Kidney (tissue), 14 donors: Measurements from ENCODE around the gene NDUFV3. TPM values are rescaled to one million over a fixed set of nuclear protein-coding genes. Genes with fewer than 3 reads are reported as not detected.
"Not testable (repeated sequence)": the region's sequence is repeated elsewhere in the genome, so short reads cannot be mapped to it uniquely, and the experiment has no call there.

Experiments used
- DNase-seq, 5 donors: peaks; one replicate each; pipeline ENCODE4 v3.0.0-alpha.2; 2013 to 2020
- FAIRE-seq: peaks from 2 replicates; lab custom pipeline; 2012; peaks lifted over from hg19 to GRCh38; lab: Jason Lieb, UNC
- H3K27ac ChIP-seq, 2 donors: one replicate each; pipeline ENCODE4 v1.7.0; 2013; ENCODE audit warnings: low read depth in 2 of 2, low read length in 2 of 2, inconsistent platforms in 1 of 2
- H3K27me3 ChIP-seq: one replicate; pipeline ENCODE4 v1.7.1; 2013; ENCODE audit warnings: low read length, inconsistent platforms; ENCODE audit not compliant: control insufficient read depth, insufficient read depth
- H3K36me3 ChIP-seq, 3 donors: one replicate each; pipeline versions ENCODE4 v1.7.0 to v1.7.1; 2013; ENCODE audit warnings: low read length in 3 of 3, control low read depth in 1 of 3, inconsistent platforms in 1 of 3; ENCODE audit not compliant: insufficient read depth in 3 of 3, control insufficient read depth in 2 of 3
- H3K4me1 ChIP-seq, 3 donors: one replicate each; pipeline versions ENCODE4 v1.7.0 to v1.7.1; 2013; ENCODE audit warnings: low read length in 3 of 3, inconsistent platforms in 1 of 3, low read depth in 1 of 3; ENCODE audit not compliant: control insufficient read depth in 2 of 3, insufficient read depth in 2 of 3
- H3K4me3 ChIP-seq, 3 donors: one replicate each; pipeline versions ENCODE4 v1.7.0 to v1.8.1; 2013; ENCODE audit warnings: low read length in 3 of 3, control low read depth in 1 of 3, inconsistent platforms in 1 of 3
- H3K9ac ChIP-seq, 3 donors: one replicate each; pipeline versions ENCODE4 v1.7.0 to v1.7.1; 2013; ENCODE audit warnings: low read length in 3 of 3, control low read depth in 1 of 3, inconsistent platforms in 1 of 3
- H3K9me3 ChIP-seq, 3 donors: one replicate each; pipeline versions ENCODE4 v1.7.0 to v1.7.1; 2013; ENCODE audit warnings: low read length in 3 of 3, control low read depth in 1 of 3, inconsistent platforms in 1 of 3; ENCODE audit not compliant: control insufficient read depth in 2 of 3, insufficient read depth in 1 of 3
- intact Hi-C: fragments of 100-400 bp; cut with DNase I; formaldehyde crosslinking; loops from one replicate; pipeline ENCODE4 v1.11.1; 2022
- polyA plus RNA-seq: library from polyadenylated mRNA; stranded (reverse); fragments of 350-450 nt; fragmentation: Illumina TruSeq; extraction: RNeasy Lipid Tissue Mini Kit (QIAGEN cat#74804); gene quantifications from one replicate; pipeline ENCODE4 v1.2.3, GENCODE V29; 2014; ENCODE audit warnings: low read depth, low replicate concordance; ENCODE audit not compliant: insufficient read depth
- total RNA-seq: library from RNA; stranded (reverse); fragmentation: NEBNext Ultra II Directional; extraction: Animal tissue kit (Norgen Biotek cat#: 25700); gene quantifications from one replicate; pipeline ENCODE4 v1.2.1, GENCODE V29; 2021
- TF ChIP-seq, protein P1 (sequence below): IDR thresholded peaks from 3 replicates; pipeline ENCODE4 v1.5.1; 2012; ENCODE audit warnings: mild to moderate bottlenecking, moderate library complexity, borderline replicate concordance; ENCODE audit not compliant: insufficient read depth; ENCODE audit errors: extremely low read depth
- donor health status: control.
- donor health status: control.
- donor health status: control.
- donor health status: control.
- donor health status: control.
- donor health status: DM: yes; HTN: yes; CAD: no.
- donor health status: Normal renal cell carcinoma (clear cell type).

The NDUFV3 gene
- total and polyA plus RNA-seq, 2 donors from 2014 or later: 29.6 to 37.0 TPM

DNA sequence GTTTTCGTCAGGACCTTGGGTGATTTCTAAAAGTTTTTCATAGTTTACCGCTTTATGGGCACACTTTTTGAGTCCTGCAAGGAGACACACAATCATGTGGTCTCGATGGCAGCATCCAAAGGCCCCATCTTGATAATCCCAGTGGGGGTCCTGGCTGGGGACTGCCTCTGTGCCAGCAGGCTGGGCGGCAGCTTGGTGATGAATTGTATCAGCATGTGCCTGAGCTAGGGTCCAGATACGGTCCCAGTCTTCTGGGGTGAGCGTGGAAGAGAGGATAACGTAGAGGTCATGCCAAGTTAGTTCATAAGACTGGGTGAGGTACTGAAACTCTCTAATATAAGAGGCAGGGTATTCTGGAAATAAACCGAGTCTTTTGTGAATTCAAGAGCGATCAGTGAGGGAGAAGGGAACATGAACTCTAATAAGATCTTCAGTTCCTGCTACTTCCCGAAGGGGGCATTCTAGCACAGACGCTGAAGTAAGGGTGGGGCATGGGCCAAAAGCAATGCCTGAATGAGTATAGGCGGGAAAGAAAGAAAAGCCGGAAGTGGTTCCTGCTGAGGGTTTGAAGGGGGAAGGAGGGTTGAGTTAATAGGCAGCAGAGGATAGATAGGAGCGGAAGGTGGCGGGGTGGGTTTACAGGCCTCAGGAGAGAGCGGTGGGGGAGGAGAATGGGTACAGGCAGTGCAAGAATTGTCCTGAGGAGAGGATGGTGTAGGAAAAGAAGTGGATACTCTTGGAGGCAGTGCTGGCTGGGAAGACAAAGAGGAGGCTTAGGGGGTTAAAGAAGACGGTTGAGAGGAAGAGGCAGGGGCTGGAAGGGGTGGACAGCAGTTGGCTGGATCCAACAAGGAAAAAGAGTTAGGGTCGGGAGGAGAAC lies 30.7 kb downstream of the NDUFV3 start:
- TF ChIP-seq, protein P1, sequence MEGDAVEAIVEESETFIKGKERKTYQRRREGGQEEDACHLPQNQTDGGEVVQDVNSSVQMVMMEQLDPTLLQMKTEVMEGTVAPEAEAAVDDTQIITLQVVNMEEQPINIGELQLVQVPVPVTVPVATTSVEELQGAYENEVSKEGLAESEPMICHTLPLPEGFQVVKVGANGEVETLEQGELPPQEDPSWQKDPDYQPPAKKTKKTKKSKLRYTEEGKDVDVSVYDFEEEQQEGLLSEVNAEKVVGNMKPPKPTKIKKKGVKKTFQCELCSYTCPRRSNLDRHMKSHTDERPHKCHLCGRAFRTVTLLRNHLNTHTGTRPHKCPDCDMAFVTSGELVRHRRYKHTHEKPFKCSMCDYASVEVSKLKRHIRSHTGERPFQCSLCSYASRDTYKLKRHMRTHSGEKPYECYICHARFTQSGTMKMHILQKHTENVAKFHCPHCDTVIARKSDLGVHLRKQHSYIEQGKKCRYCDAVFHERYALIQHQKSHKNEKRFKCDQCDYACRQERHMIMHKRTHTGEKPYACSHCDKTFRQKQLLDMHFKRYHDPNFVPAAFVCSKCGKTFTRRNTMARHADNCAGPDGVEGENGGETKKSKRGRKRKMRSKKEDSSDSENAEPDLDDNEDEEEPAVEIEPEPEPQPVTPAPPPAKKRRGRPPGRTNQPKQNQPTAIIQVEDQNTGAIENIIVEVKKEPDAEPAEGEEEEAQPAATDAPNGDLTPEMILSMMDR: peak; percentile 66
- Histone ChIP-seq H3K9ac (no peak overlapping the region), H3K36me3 (no peaks in the 10 kb centered on the region), H3K9me3 (no peaks in the 10 kb centered on the region), H3K4me1 (peaks cover 0 to 5% (median 0%) of the 10 kb centered on the region in 3 donors), H3K27ac (no peak overlapping the region), H3K27me3 (no peaks in the 10 kb centered on the region), H3K4me3 (no peak overlapping the region)
- DNase-seq (peak; percentile 82 to 95 (median 89)), FAIRE-seq (no peak)
- intact Hi-C loops: no loop called here

DNA sequence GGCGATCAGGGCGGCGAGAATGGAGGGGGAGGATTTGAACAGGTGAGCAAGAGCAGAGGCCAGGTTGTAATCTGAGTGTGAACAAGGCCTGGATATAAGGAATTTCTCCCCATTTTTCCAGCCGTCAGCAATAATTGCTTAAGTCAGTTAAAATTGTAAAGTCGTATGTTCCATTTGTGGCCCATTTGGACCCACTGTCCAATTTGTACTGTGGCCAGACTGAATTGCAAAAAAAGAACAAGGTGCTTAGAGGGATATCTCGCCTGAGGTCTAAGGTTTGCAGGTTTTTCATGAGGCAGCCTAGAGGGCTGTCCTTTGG lies 31.3 kb downstream of the NDUFV3 start:
- no peak for FAIRE-seq
- Histone ChIP-seq H3K9me3 (no peaks in the 10 kb centered on the region), H3K9ac (no peak overlapping the region), H3K27ac (no peak overlapping the region), H3K27me3 (no peaks in the 10 kb centered on the region), H3K4me3 (no peak overlapping the region), H3K4me1 (peaks cover 0 to 5% (median 0%) of the 10 kb centered on the region in 3 donors), H3K36me3 (no peaks in the 10 kb centered on the region)
- TF ChIP-seq, protein P1: no peak
- no peak for DNase-seq
- intact Hi-C loops: no loop called here

DNA sequence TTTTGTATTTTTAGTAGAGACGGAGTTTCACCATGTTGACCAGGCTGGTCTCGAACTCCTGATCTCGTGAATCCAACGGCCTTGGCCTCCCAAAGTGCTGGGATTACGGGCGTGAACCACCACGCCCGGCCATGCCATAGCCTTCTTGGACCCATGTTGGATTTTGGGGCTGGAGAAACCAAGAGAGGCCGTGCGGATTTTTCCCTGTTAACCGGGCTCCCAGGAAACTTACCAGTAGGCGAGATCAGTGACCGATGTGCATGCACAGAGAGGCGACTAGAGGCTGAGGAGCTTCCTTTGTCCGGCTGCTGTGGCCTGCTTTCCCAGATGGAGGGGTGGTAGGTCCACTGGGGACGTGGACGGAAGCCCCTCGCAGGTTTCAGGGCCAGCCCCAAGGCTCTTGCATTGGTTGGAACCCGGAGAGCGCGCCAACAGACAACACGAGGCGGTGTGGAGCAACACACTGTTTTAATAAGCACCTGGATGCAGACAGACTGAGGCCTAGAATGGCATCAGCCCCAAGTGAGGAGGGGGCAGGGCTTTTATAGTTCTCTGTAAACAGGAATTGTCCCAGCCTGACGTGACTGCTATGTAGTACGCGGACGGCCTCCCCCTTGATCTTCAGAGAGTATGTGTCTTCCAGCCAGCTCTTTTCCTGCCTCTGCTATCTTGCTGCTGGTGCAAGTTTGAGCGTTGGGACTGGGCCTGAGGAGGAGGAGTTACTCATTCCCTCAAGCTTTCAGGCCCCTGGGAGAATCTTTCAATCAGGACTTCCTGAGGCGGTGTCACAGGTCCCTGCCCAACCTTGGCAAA lies 32.2 kb downstream of the NDUFV3 start, which contains the start of gene ERVH48-1:
Gene ERVH48-1 (minus strand): TSS at position 517 of the 813 bp plus-strand sequence. CDS start 6,624 bp downstream, outside the sequence.
- Histone ChIP-seq H3K36me3 (no peaks in the 10 kb centered on the region), H3K27ac (no peak within 1 kb of the TSS), H3K9me3 (no peaks in the 10 kb centered on the region), H3K4me1 (peaks cover 0 to 5% (median 0%) of the 10 kb centered on the region in 3 donors), H3K4me3 (no peak within 1 kb of the TSS), H3K9ac (no peak within 1 kb of the TSS), H3K27me3 (no peaks in the 10 kb centered on the region)
- TF ChIP-seq, protein P1: no peak
- DNase-seq (peak in 1 of 5 donors; percentile 18), FAIRE-seq (no peak)
- intact Hi-C loops: no loop called here

DNA sequence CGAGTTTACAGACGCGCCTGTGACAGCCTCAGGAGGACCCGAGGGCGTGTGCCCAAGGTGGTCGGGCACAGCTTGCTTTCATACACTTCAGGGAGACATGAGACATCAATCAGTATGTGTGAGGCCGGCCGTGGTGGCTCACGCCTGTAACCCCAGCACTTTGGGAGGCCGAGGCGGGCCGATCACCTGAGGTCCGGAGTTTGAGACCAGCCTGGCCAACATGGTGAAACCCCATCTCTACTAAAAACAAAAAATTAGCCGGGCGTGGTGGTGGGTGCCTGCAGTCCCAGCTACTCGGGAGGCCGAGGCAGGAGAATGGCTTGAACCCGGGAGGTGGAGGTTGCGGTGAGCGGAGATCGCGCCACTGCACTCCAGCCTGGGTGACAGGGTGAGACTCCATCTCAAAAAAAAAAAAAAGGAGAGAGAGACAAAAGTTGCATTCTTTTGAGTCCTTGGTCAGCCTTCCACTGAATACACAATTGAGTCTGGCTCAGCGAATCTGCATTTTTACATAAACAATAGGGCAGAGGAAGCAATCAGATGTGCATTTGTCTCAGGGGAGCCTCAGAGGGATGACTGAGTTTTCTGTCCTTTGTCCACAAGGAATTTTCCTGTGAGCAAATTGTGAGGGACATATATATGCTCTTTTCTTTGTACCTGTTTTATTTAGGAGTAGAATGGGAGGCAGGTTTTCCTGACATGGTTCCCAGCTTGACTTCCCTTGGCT lies 34.5 kb downstream of the NDUFV3 start:
- H3K27me3 ChIP-seq, H3K4me3 ChIP-seq, intact Hi-C loops, FAIRE-seq, DNase-seq, H3K27ac ChIP-seq, H3K9ac ChIP-seq, H3K4me1 ChIP-seq, H3K36me3 ChIP-seq, H3K9me3 ChIP-seq: not testable (repeated sequence)
